Middle frontal gyrus (tissue), 1 donor: ENCODE data around the gene INTS1.

Experiments
- DNase-seq: peaks from one replicate; pipeline ENCODE4 v3.0.0-alpha.2; 2015; ENCODE audit warnings: low spot score; ENCODE audit errors: extremely low spot score

INTS1 gene

DNA sequence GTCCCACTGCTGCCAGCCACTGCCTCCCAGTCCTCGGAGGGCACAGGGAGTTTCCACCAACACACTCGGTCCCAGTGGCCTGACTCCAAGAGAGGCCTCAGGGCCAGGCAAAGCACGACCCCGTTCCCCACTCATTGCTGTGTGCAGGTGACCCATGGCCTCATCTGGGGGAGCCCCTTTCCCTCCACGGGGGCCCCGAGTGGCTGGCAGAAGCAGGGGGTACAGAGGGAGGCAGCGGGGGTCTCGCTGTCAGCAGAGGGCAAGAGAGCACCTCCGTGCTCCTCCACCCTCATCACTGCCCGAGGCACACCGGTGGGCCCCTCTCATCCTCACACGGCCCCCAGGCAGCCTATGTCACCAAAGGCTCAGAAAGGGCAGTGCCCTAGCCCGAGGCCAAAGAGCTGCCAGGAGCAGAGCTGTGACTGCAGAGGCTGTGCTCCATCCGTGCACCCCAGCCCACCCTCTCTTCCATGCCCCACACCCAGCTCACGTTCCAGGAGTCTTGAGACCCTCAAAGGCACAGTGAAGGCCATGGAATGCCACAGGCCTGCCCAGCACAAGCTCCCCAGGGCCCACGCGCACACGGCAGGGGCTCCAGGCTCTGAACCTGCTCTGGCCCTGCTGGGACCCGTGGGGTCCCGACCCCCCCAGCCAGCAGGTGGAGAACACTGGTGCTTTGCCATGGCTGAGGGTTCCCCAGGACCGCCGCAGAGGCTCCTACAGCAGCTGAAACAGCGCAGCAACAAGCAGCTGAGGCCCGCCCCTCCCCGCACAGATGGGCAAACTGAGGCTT, 70.9 kb downstream of the INTS1 start:
- DNase-seq, result no peak

GRCh38 chr7:1432411-1433082, 71.6 kb downstream of the INTS1 start:
- peak; percentile 22 for DNase-seq

DNA sequence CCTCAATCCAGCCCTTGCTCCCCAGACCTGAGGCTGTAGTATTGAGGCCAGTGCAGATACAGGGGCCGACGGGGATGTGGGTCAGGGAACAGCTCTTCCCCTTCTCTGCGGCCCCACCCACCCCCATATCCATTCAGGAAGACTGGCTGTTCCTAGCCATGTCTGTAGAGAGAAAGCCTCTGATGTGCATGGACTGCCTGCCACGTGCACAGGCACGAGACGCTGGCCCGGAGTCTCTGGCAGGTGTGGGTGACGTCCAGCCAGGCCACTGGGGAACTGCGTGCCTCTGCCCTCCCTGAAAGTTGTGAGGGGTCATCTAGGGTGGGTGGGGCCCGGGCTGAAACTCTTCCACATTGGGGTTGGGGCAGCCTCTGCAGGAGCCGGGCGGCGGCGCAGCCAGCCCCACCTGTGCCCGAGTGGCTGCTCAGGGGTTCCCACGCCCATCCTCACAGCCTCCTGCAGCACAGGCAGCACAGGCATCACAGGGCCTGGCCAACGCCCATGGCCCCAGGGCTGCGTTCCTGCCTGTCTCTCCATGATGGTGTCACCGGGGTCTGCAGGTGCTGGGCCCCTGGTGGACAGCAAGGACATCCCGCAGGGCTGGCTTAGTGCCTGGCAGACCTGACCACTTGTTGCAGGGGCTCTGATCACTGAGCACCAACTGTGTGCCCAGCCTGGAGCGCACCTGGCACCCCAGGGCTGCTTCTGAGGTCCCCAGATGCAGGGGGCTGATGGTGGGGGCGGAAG, 72.4 kb downstream of the INTS1 start:
- no peak for DNase-seq

DNA sequence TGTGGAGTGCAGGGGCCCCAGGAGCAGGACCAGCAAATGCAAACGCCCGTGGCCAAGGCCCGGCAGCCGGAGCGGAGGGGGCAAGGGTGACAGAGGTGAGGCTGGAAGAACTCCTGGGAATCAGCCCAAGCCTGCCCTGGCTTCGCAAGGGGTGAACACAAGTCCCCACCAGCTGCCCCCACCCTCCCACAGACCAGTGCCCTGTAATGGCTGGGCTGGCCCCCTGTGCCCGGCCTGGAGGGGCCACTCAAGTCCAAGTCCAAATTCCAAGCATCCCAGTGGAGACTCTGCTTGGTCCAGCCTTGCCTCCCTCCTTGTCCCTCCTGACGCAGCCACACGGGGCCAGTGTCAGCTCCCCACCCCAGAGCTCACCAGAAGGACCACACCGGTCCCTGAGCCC, 73.0 kb downstream of the INTS1 start:
- DNase-seq, result no peak

DNA sequence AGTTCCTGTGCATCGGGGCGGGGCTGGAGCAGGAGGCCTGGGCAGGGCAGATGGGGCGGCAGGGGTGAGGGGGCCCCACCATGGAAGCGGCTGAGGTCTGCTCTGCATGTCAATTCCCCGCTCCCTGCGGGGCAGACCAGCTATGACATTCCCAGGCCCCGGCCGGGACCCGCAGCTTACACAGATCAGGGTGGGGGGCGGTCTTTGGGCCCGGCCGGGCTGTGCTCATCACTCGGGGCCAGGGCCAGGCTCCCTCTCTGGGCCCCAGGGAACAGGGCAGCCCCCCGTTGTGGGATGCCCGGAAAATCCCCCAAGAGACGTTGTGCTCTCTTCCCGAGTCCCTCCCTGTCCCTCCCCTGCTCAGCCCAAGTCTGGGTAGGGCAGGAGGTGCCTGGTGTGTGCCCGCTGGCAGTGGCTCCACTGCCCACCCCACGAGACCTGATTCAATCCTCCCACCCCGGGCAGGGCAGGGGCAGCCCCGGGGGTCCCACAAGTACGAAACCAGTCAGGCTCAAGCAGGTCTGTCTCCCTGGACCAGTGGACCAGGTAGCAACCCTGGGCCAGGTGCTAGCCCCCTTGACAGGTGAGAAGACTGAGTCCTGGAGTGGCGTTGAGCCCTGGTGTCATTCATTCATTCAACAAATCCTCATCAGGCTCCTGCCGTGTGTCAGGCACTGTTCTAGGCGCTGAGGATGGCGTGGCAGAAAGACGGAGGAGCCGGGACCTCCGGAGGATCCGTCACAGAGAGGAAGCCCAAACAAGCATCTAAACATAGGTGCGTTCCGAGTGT, 73.9 kb downstream of the INTS1 start:
- no peak for DNase-seq

DNA sequence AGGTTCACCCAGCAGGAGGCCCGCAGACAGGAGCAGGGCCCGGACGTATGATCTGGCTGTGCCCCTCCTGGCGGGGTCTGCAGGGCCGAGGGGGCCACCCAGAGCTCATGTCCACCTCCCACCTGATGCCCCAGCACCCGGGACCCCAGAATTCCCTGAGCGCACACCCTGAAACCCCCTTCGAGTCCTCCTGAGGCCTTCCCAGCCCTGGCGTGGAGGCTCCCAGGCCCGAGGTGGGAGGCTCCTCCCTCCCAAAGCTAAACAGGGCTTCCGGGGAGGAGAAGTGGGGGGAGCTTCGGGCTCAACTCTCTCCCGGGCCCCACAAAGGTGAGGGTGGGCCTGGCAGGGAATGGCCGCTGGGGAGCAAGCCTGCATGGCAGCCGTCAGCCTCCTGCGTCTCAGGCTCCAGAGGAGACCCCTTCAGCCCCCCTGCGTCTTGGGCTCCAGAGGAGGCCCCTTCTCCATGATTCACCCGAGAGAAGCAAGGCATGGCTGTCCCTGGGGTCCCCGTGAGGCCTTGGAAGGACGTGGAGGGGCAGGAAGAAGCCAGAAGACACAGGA, 75.2 kb downstream of the INTS1 start:
- no peak for DNase-seq

- no peak for DNase-seq
Observed at GRCh38 chr7:1427064-1427657, 77.0 kb downstream of the INTS1 start.

DNA sequence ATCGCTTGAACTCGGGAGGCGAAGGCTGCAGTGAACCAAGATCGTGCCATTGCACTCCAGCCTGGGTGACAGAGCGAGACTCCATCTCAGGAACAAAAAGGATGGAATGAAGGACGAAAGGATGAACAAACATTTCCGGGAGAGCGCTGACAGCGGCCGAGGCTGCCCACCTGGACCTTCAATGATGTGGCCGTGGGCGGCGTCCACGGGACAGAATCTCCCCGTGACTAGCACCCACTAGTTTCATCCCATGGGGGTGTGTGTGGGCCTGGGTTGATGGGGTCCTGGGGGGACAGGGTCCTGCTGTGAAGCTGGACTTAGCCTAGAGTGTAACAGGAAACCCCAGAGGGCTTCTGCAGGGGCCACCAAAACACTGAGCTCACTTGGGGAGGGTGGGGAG, 77.7 kb downstream of the INTS1 start:
- no peak for DNase-seq

- DNase-seq, result no peak
Observed at GRCh38 chr7:1425292-1426136, 78.7 kb downstream of the INTS1 start.

GRCh38 chr7:1424041-1424440, 80.1 kb downstream of the INTS1 start:
- no peak for DNase-seq

DNA sequence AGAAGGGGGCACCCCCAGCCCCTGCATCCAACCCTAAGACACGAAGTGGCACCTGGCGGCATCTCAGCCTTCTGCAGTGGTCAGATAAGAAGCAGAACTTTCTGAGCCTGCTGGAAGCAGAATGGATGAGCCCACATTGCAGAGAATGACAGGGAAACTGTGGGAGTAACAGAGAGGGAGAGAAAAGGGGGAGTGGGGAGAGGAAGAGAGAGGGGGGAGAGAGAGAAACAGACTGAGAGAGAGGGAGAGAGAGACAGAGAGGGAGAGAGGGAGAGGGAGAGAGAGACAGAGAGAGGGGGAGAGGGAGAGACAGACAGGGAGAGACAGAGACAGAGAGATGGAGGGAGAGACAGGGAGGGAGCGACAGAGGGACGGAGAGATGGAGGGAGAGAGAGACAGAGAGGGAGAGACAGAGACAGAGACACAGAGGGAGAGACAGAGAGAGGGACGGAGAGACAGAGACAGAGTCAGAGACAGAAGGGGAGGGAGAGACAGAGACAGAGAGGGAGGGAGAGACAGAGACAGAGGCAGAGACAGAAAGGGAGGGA, 80.9 kb downstream of the INTS1 start:
- no peak for DNase-seq

DNA sequence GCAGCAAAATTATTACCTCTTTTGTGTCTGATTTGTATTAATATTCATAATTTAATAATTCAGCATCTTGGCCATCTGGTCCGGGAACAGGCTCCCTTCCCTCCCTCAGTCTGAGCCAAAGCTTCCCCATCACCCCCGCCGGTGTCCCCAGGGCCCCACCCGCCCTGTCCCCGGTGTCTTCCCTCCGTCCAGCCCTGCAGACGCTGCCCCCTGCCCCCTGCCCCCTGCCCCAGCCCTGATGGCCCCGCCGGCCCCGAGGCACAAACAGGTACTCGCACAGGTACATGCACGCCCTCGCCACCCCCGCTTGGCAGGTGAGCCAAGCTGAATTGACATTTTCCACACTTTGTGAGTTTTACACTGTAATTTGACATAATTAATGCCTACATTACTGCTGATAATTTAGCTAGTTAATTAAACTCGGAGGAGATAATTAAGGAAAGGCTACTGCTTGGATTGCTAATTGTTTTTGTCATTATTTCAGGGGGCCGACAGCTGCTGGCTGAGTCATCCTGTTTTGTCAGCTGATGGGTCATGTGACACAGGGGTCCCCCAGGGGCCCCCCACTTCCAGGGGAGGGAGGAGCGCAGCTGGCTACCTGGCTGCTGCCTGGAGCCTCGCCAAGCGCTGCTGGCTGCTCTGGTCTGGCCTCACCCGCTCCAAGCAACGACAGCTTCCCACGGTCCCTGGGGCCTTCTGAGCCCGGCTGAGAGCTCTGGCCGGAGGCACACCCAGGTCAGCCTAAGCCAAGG, 81.5 kb downstream of the INTS1 start:
- no peak for DNase-seq

DNA sequence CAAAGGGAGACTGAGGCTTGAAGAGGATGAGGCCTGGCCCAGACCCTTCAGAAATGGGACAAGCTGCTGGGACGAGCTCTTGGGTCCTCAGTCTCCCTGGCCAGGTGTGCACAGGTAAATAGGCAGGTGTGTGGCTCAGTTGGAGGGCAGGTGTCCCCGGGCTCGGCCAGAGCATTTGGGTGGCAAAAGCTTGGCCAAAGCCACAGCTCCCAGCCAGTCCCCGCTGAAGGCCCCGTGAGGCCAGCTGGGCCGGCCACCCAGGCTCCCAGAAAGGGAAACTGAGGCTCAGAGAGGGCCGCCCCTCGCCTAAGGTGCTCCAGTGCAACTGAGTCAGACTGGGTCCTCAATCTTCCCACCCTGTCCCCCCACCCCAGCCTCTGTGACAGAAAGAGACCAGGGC, 82.2 kb downstream of the INTS1 start:
- DNase-seq, result no peak

GRCh38 chr7:1421020-1421790, 83.0 kb downstream of the INTS1 start:
- DNase-seq, result no peak
